GM19395 (cell line): Measurements from ENCODE around the gene CNKSR3.

Experiments
- ATAC-seq: cut with Tn5 transposase; IDR thresholded peaks from one replicate; pipeline ENCODE4 v1.9.1; 2021; ENCODE audit warnings: mild to moderate bottlenecking, moderate library complexity; ENCODE audit not compliant: unreplicated experiment

The CNKSR3 gene

GRCh38 chr6:154479771-154480639, 30.5 kb downstream of the CNKSR3 start:
- ATAC-seq: no peak

- ATAC-seq: no peak
Observed at GRCh38 chr6:154479351-154479769, 31.1 kb downstream of the CNKSR3 start.

- ATAC-seq: no peak
Observed at GRCh38 chr6:154478701-154479060, 31.8 kb downstream of the CNKSR3 start.

GRCh38 chr6:154478021-154478700, 32.3 kb downstream of the CNKSR3 start:
- ATAC-seq: no peak

GRCh38 chr6:154476494-154476893, 34.0 kb downstream of the CNKSR3 start:
- no peak for ATAC-seq

GRCh38 chr6:154474648-154475428, 35.6 kb downstream of the CNKSR3 start:
- no peak for ATAC-seq

GRCh38 chr6:154473324-154473723, 37.2 kb downstream of the CNKSR3 start:
- ATAC-seq: no peak

- ATAC-seq: no peak
Observed at GRCh38 chr6:154471609-154472362, 38.7 kb downstream of the CNKSR3 start.

- no peak for ATAC-seq
Observed at GRCh38 chr6:154469306-154469935, 41.1 kb downstream of the CNKSR3 start.

- ATAC-seq: no peak
Observed at GRCh38 chr6:154468760-154469159, 41.7 kb downstream of the CNKSR3 start.

GRCh38 chr6:154466971-154467679, 43.4 kb downstream of the CNKSR3 start:
- ATAC-seq: no peak

- no peak for ATAC-seq
Observed at GRCh38 chr6:154466139-154466538, 44.3 kb downstream of the CNKSR3 start.

- no peak for ATAC-seq
Observed at GRCh38 chr6:154463573-154464419, 46.7 kb downstream of the CNKSR3 start.

GRCh38 chr6:154462425-154462824, 48.1 kb downstream of the CNKSR3 start:
- ATAC-seq: no peak

GRCh38 chr6:154461348-154461747, 49.1 kb downstream of the CNKSR3 start:
- no peak for ATAC-seq

GRCh38 chr6:154460306-154461071, 50.0 kb downstream of the CNKSR3 start:
- ATAC-seq: no peak

- no peak for ATAC-seq
Observed at GRCh38 chr6:154459513-154459912, 51.0 kb downstream of the CNKSR3 start.
